Endothelial cell of umbilical vein (primary cell): ENCODE results near the gene DNAJC18. TPM values are rescaled to one million over a fixed set of nuclear protein-coding genes. Genes with fewer than 3 reads are reported as not detected.

Experiments
- BruUV-seq: library from RNA; stranded (reverse); fragments of 400-500 nt; replicated peaks from 2 replicates; lab custom pipeline; 2021; lab: Mats Ljungman, UMichigan
- CTCF ChIA-PET: fragments of 300-600, 350-600 bp; sonication (Branson Sonifier 250); formaldehyde crosslinking; loops from one replicate; lab custom pipeline; 2021; ENCODE audit warnings: antibody characterized with exemption, inconsistent platforms; lab: Charles Lee
- POLR2A ChIA-PET: fragments of 300-600, 350-600 bp; sonication (Branson Sonifier 250); formaldehyde crosslinking; loops from one replicate; lab custom pipeline; 2021; ENCODE audit warnings: antibody characterized with exemption, inconsistent platforms; lab: Charles Lee
- DNase-seq: peaks from one replicate; pipeline ENCODE4 v3.0.0-alpha.2; 2011; ENCODE audit warnings: low read depth, low spot score
- FAIRE-seq: peaks from 2 replicates; lab custom pipeline; 2011; peaks lifted over from hg19 to GRCh38; lab: Jason Lieb, UNC
- H2AFZ ChIP-seq: 2 replicates; pipeline ENCODE4 v1.6.0; 2012; ENCODE audit warnings: low read depth, low read length, control low read depth, inconsistent platforms
- H3K27ac ChIP-seq: 2 replicates; pipeline ENCODE4 v1.5.1; 2011; ENCODE audit warnings: low read depth, mild to moderate bottlenecking, control low read depth, low read length, moderate library complexity; ENCODE audit not compliant: insufficient read depth
- H3K27me3 ChIP-seq, 2 experiments: 2 replicates each; pipeline versions ENCODE4 v1.6.0 to v1.6.1; 2011; ENCODE audit warnings: low read length in 2 of 2, mixed read lengths in 1 of 2; ENCODE audit not compliant: control insufficient read depth in 2 of 2, insufficient read depth in 2 of 2
- H3K36me3 ChIP-seq, 2 experiments: 2 replicates in 1 of 2; 3 replicates in 1 of 2; pipeline ENCODE4 v1.5.1; 2011; ENCODE audit warnings: low read length in 2 of 2, mild to moderate bottlenecking in 1 of 2, moderate library complexity in 1 of 2; ENCODE audit not compliant: control insufficient read depth in 2 of 2, insufficient read depth in 2 of 2; ENCODE audit errors: extremely low read depth in 1 of 2
- H3K4me1 ChIP-seq: 3 replicates; pipeline ENCODE4 v1.5.1; 2011; ENCODE audit warnings: mild to moderate bottlenecking, low read length; ENCODE audit not compliant: control insufficient read depth, insufficient read depth; ENCODE audit errors: extremely low read depth
- H3K4me2 ChIP-seq: 2 replicates; pipeline ENCODE4 v1.6.1; 2011; ENCODE audit warnings: low read length, control low read depth, mixed read lengths; ENCODE audit not compliant: insufficient read depth
- H3K4me3 ChIP-seq, 3 experiments: fragments of 200-600 bp in 1 of 3; sonication (generic), shearing (Covaris generic) in 1 of 3; replicated peaks in 1 of 3; 2 replicates each; pipeline ENCODE4 v1.5.1; 2011 to 2016; ENCODE audit warnings: control low read depth in 3 of 3, low read length in 3 of 3, mild to moderate bottlenecking in 2 of 3, inconsistent platforms in 1 of 3, low read depth in 1 of 3, moderate library complexity in 1 of 3; ENCODE audit not compliant: insufficient read depth in 1 of 3
- H3K79me2 ChIP-seq: 2 replicates; pipeline ENCODE4 v1.6.0; 2012; ENCODE audit warnings: low read length, inconsistent platforms; ENCODE audit not compliant: control insufficient read depth, insufficient read depth
- H3K9ac ChIP-seq: replicated peaks from 2 replicates; pipeline ENCODE3; 2011; ENCODE audit warnings: low read length, control low read depth; ENCODE audit not compliant: insufficient read depth; ENCODE audit errors: extremely low read depth
- H3K9me1 ChIP-seq: replicated peaks from 3 replicates; pipeline ENCODE4 v1.6.0; 2011; ENCODE audit warnings: mild to moderate bottlenecking, low read length; ENCODE audit not compliant: control insufficient read depth, insufficient read depth; ENCODE audit errors: extremely low read depth
- H3K9me3 ChIP-seq: replicated peaks from 2 replicates; pipeline ENCODE4 v1.5.1; 2012; ENCODE audit warnings: low read length, inconsistent platforms; ENCODE audit not compliant: control insufficient read depth, insufficient read depth
- H4K20me1 ChIP-seq: replicated peaks from 2 replicates; pipeline ENCODE3; 2011; ENCODE audit warnings: mild to moderate bottlenecking, low read length; ENCODE audit not compliant: control insufficient read depth, insufficient read depth; ENCODE audit errors: extremely low read depth
- EZH2 ChIP-seq: IDR thresholded peaks from 2 replicates; pipeline ENCODE4 v1.6.1; 2012; ENCODE audit warnings: borderline replicate concordance, low read depth, mild to moderate bottlenecking, moderate library complexity, low read length, inconsistent platforms; ENCODE audit not compliant: severe bottlenecking
- GATA2 ChIP-seq: IDR thresholded peaks from 2 replicates; pipeline ENCODE4 v1.7.0; 2011; ENCODE audit warnings: low read depth, mild to moderate bottlenecking, moderate library complexity, mixed read lengths, low read length; ENCODE audit not compliant: insufficient read length, insufficient read depth
- JUN ChIP-seq: IDR thresholded peaks from 2 replicates; pipeline ENCODE4 v1.6.1; 2011; ENCODE audit warnings: borderline replicate concordance, low read depth; ENCODE audit not compliant: insufficient read length, insufficient read depth
- MYC ChIP-seq: IDR thresholded peaks from one replicate; pipeline ENCODE4 v1.6.1; 2011; ENCODE audit warnings: mild to moderate bottlenecking, low read depth, low read length
- dilution Hi-C: fragments of 300-500 bp; cut with MboI; formaldehyde crosslinking; loops from one replicate; pipeline ENCODE4 v1.15.0; 2019; ENCODE audit warnings: low sequenced_read_pairs; ENCODE audit not compliant: extremely low pct_ligation_motif_present
- intact Hi-C: fragments of 100-400 bp; cut with micrococcal nuclease; formaldehyde crosslinking; loops from one replicate; pipeline ENCODE4 v1.10.0; 2022
- polyA plus RNA-seq, 4 experiments: library from polyadenylated mRNA; depleted of rRNA in 3 of 4; stranded (reverse) in 3 of 4; unstranded in 1 of 4; fragments of >200 nt; gene quantifications; 2 replicates each; pipeline versions ENCODE4 v1.2.1 to v1.2.3, GENCODE V29; 2011 to 2012; ENCODE audit warnings: missing spikeins in 1 of 4
- total RNA-seq: library from RNA; stranded (reverse); gene quantifications from 2 replicates; pipeline ENCODE4 v1.2.3, GENCODE V29; 2021

DNAJC18 gene
- total and polyA plus RNA-seq, 2 donors (not counting 3 experiments of a cell fraction or from before 2014, with no cell fraction given): 23.2 to 52.6 TPM

DNA sequence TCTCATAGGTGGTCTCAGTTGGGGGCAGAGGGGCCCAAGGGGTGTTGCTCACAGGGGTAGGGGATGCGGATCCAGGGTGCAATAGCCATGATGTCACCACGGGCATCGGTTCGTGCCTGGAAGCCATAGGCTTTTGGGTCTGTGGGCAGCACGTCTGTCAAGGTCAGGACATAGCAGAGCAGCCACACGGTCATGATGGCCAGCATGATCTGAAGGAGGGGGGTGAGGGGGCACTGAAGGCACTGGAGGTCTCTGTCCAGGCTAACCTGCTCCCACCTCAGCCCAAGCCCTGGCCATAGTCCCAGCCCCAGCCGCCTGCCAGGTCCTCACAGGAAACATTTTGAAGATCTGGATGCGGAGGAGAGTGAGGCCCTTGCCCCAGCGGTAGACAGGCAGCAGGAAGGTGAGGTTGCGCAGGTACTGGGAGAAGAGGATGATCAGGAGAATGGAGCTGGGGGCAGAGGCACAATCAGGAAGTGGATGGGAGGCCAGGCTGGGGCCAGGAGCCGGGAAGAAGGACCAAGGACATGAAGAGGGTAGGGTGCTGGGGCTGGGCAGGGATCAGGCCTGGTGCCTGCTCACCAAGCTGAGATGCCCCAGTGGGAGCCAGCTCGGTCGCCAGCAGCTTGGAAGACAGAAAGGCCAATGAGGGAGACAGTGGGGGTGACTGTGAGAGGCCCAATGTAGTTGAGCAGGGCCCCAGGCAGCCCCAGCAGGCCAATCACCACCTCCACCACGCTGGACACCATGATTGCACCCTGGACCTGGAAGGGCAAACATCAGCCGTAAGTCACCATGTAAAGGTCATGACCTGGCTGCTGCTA lies 59.5 kb downstream of the DNAJC18 start:
- no peaks in the 10 kb centered on the region for H3K4me1 ChIP-seq
- no peaks in the 10 kb centered on the region for H3K36me3 ChIP-seq
- no peak overlapping the region for H3K4me2 ChIP-seq
- DNase-seq (no peak), FAIRE-seq (no peak)
- H3K4me3 ChIP-seq: no peak overlapping the region
- no peaks in the 10 kb centered on the region for H3K79me2 ChIP-seq
- intact Hi-C loops: no loop called here
- H2AFZ ChIP-seq: no peak overlapping the region
- H4K20me1 ChIP-seq: no peaks in the 10 kb centered on the region
- H3K9me1 ChIP-seq: no peaks in the 10 kb centered on the region
- dilution Hi-C loops: no loop called here
- ChIA-PET CTCF (no interaction called here), POLR2A (no interaction called here)
- no peaks in the 10 kb centered on the region for H3K27me3 ChIP-seq
- no TSS peak for BruUV-seq
- H3K9ac ChIP-seq: no peak overlapping the region
- TF ChIP-seq JUN: no peak
- no peaks in the 10 kb centered on the region for H3K9me3 ChIP-seq
- no peak overlapping the region for H3K27ac ChIP-seq

DNA sequence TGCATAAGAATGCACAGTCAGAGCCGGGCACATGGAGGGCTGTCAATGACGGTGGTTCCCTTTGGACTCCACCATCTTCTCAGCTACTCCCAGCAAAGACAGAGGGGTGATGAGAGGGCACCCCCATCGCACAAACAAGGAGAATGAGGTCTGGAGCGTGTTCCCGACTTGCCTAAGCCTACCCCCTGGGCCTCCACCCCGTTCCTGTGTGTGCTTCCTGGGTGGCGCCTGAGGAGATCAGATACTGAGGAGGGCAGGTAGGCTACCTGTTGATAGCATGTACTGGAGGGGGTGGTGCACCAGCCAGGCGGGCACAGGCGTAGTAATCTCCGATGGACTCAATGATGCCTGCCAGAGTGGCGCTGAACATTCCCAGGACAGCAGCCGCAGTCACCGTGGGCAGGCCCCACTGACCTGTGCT lies 60.4 kb downstream of the DNAJC18 start:
- Histone ChIP-seq H3K4me3 (no peak overlapping the region), H4K20me1 (no peaks in the 10 kb centered on the region), H3K36me3 (peaks cover 0 to 3% of the 10 kb centered on the region in 2 experiments), H3K9me1 (no peaks in the 10 kb centered on the region), H3K4me2 (no peak overlapping the region), H2AFZ (no peak overlapping the region), H3K79me2 (no peaks in the 10 kb centered on the region), H3K4me1 (no peaks in the 10 kb centered on the region), H3K27me3 (no peaks in the 10 kb centered on the region), H3K9ac (no peak overlapping the region), H3K9me3 (no peaks in the 10 kb centered on the region), H3K27ac (no peak overlapping the region)
- no peak for TF ChIP-seq MYC
- TF ChIP-seq GATA2: no peak
- no peak for TF ChIP-seq EZH2
- DNase-seq (no peak), FAIRE-seq (no peak)
- BruUV-seq: no TSS peak
- ChIA-PET POLR2A (no interaction called here), CTCF (no interaction called here)
- intact Hi-C loops: no loop called here
- dilution Hi-C loops: no loop called here
